GM18868 (cell line): ENCODE data around the gene FXYD3.

Experiments used
- ATAC-seq: cut with Tn5 transposase; IDR thresholded peaks from one replicate; pipeline ENCODE4 v1.9.1; 2021; ENCODE audit warnings: mild to moderate bottlenecking, moderate library complexity; ENCODE audit not compliant: unreplicated experiment

FXYD3 gene

GRCh38 chr19:35115177-35115951 lies at the start of gene FXYD3:
TSS of gene FXYD3 (plus strand) at chr19:35115823. CDS start at chr19:35119377, 3,554 bp downstream.
- ATAC-seq: no peak

GRCh38 chr19:35066121-35066520 lies 49.5 kb upstream of the FXYD3 start:
- no peak for ATAC-seq

- ATAC-seq: peak; percentile 55
These were observed 48.7 kb upstream of the FXYD3 start for GRCh38 chr19:35066691-35067563.

- no peak for ATAC-seq
These were observed 46.5 kb upstream of the FXYD3 start for GRCh38 chr19:35068941-35069634.

GRCh38 chr19:35069696-35070095 lies 45.9 kb upstream of the FXYD3 start:
- ATAC-seq: no peak

GRCh38 chr19:35070471-35070870 lies 45.2 kb upstream of the FXYD3 start:
- ATAC-seq: no peak

- ATAC-seq: no peak
These were observed 42.1 kb upstream of the FXYD3 start for GRCh38 chr19:35073516-35073915.

GRCh38 chr19:35073941-35074340 lies 41.7 kb upstream of the FXYD3 start:
- no peak for ATAC-seq

GRCh38 chr19:35074426-35075201 lies 41.0 kb upstream of the FXYD3 start:
- no peak for ATAC-seq

GRCh38 chr19:35075202-35076025 lies 40.2 kb upstream of the FXYD3 start:
- ATAC-seq: no peak

- no peak for ATAC-seq
These were observed 39.6 kb upstream of the FXYD3 start for GRCh38 chr19:35076026-35076370.

- no peak for ATAC-seq
These were observed 39.0 kb upstream of the FXYD3 start for GRCh38 chr19:35076657-35077056.

GRCh38 chr19:35077411-35078223 lies 38.0 kb upstream of the FXYD3 start:
- no peak for ATAC-seq

GRCh38 chr19:35079826-35080225 lies 35.8 kb upstream of the FXYD3 start:
- ATAC-seq: no peak

GRCh38 chr19:35080613-35081170 lies 34.9 kb upstream of the FXYD3 start:
- ATAC-seq: no peak

GRCh38 chr19:35081201-35081600 lies 34.4 kb upstream of the FXYD3 start:
- no peak for ATAC-seq

- ATAC-seq: no peak
These were observed 31.7 kb upstream of the FXYD3 start for GRCh38 chr19:35083691-35084508.

- no peak for ATAC-seq
These were observed 31.2 kb upstream of the FXYD3 start for GRCh38 chr19:35084509-35084762.
